Neural cell (in vitro differentiated cells): Measurements from ENCODE around the gene MARK2. TPM values are rescaled to one million over a fixed set of nuclear protein-coding genes. Genes with fewer than 3 reads are reported as not detected.

Experiments
- H2AFZ ChIP-seq: fragments of 200-600, 300-800 bp; sonication (generic), shearing (Covaris generic); 2 replicates; pipeline ENCODE4 v1.6.0; 2014; ENCODE audit warnings: low read depth, mild to moderate bottlenecking, antibody characterized with exemption, low read length, moderate library complexity
- H3F3A ChIP-seq: fragments of 200-600 bp; shearing (Covaris generic); 2 replicates; pipeline ENCODE4 v1.6.1; 2016; ENCODE audit warnings: mild to moderate bottlenecking, moderate library complexity, mixed read lengths, antibody characterized with exemption, low read length; ENCODE audit not compliant: insufficient read depth, poor library complexity, severe bottlenecking
- H3K27ac ChIP-seq: fragments of 200-600, 300-800 bp; sonication (generic), shearing (Covaris generic); 2 replicates; pipeline ENCODE4 v1.5.1; 2014; ENCODE audit warnings: mild to moderate bottlenecking, low read length, moderate library complexity
- H3K27me3 ChIP-seq: fragments of 300-800, 200-600 bp; sonication (generic), shearing (Covaris generic); 2 replicates; pipeline ENCODE4 v1.6.0; 2014; ENCODE audit warnings: mild to moderate bottlenecking, low read depth, low read length, moderate library complexity; ENCODE audit not compliant: insufficient read depth
- H3K36me3 ChIP-seq: fragments of 300-800, 200-600 bp; sonication (generic), shearing (Covaris generic); 2 replicates; pipeline ENCODE4 v1.5.1; 2014; ENCODE audit warnings: mild to moderate bottlenecking, antibody characterized with exemption, low read length, moderate library complexity; ENCODE audit not compliant: insufficient read depth
- H3K4me2 ChIP-seq: fragments of 300-800, 200-600 bp; sonication (generic), shearing (Covaris generic); 2 replicates; pipeline ENCODE4 v1.6.0; 2014; ENCODE audit warnings: mild to moderate bottlenecking, low read length
- H3K4me3 ChIP-seq: fragments of 300-800, 200-600 bp; sonication (generic), shearing (Covaris generic); 2 replicates; pipeline ENCODE4 v1.5.1; 2014; ENCODE audit warnings: mild to moderate bottlenecking, low read length, moderate library complexity
- H3K79me2 ChIP-seq: fragments of 200-600 bp; shearing (Covaris generic); replicated peaks from 2 replicates; pipeline ENCODE4 v1.6.0; 2014; ENCODE audit warnings: mild to moderate bottlenecking, low read length, moderate library complexity; ENCODE audit not compliant: insufficient read depth
- H3K9ac ChIP-seq: fragments of 300-800, 200-600 bp; sonication (generic), shearing (Covaris generic); 2 replicates; pipeline ENCODE4 v1.6.1; 2016; ENCODE audit warnings: mild to moderate bottlenecking, low read length, mixed read lengths
- H3K9me2 ChIP-seq: fragments of 200-600 bp; shearing (Covaris generic); 2 replicates; pipeline ENCODE4 v1.6.1; 2016; ENCODE audit warnings: mild to moderate bottlenecking, low read length, mixed read lengths; ENCODE audit not compliant: insufficient read depth
- H3K9me3 ChIP-seq: fragments of 200-600, 300-800 bp; sonication (generic), shearing (Covaris generic); 2 replicates; pipeline ENCODE4 v1.6.1; 2016; ENCODE audit warnings: mild to moderate bottlenecking, mixed run types, low read length, moderate library complexity, mixed read lengths
- H4K20me1 ChIP-seq: fragments of 200-600 bp; shearing (Covaris generic); 2 replicates; pipeline ENCODE4 v1.6.1; 2016; ENCODE audit warnings: mild to moderate bottlenecking, mixed run types; ENCODE audit not compliant: insufficient read depth
- EP300 ChIP-seq: fragments of 450-650 bp; conservative IDR thresholded peaks from 2 replicates; pipeline ENCODE4 v1.6.1; 2014; ENCODE audit warnings: antibody characterized with exemption, mild to moderate bottlenecking, moderate library complexity; ENCODE audit not compliant: poor library complexity, severe bottlenecking
- EZH2 ChIP-seq: fragments of 200-600, 300-800 bp; shearing (Covaris generic), sonication (generic); IDR thresholded peaks from 2 replicates; pipeline ENCODE4 v1.6.1; 2014; ENCODE audit warnings: antibody characterized with exemption, low read length, borderline replicate concordance, mild to moderate bottlenecking; ENCODE audit not compliant: insufficient read depth, poor library complexity, severe bottlenecking
- MXI1 ChIP-seq: fragments of 450-650 bp; conservative IDR thresholded peaks from 2 replicates; pipeline ENCODE4 v1.6.1; 2014; ENCODE audit warnings: antibody characterized with exemption, mild to moderate bottlenecking; ENCODE audit not compliant: poor library complexity, severe bottlenecking
- POLR2AphosphoS5 ChIP-seq: IDR thresholded peaks from 2 replicates; pipeline ENCODE4 v1.6.1; 2012
- RAD21 ChIP-seq: fragments of 450-650 bp; conservative IDR thresholded peaks from 2 replicates; pipeline ENCODE4 v1.6.1; 2014; ENCODE audit warnings: antibody characterized with exemption, mild to moderate bottlenecking, moderate library complexity
- SMC3 ChIP-seq: fragments of 450-650 bp; conservative IDR thresholded peaks from 2 replicates; pipeline ENCODE4 v1.6.1; 2014; ENCODE audit warnings: antibody characterized with exemption, mild to moderate bottlenecking, moderate library complexity; ENCODE audit not compliant: poor library complexity
- TAF1 ChIP-seq: IDR thresholded peaks from 2 replicates; pipeline ENCODE4 v1.6.1; 2012; ENCODE audit warnings: low read depth
- polyA plus RNA-seq: library from polyadenylated mRNA; depleted of rRNA; stranded (reverse); fragments of >200 nt; gene quantifications from 2 replicates; pipeline ENCODE4 v1.2.3, GENCODE V29; 2014
- TF ChIP-seq, protein P1 (sequence below): IDR thresholded peaks from 2 replicates; pipeline ENCODE4 v1.6.1; 2012; ENCODE audit warnings: borderline replicate concordance
- TF ChIP-seq, protein P2 (sequence below): fragments of 450-650 bp; IDR thresholded peaks from 2 replicates; pipeline ENCODE4 v1.5.1; 2014; ENCODE audit warnings: antibody characterized with exemption, mild to moderate bottlenecking, moderate library complexity; ENCODE audit not compliant: poor library complexity, severe bottlenecking

Gene MARK2
- polyA plus RNA-seq, 1 donor from 2014 or later = 11.3 TPM

DNA sequence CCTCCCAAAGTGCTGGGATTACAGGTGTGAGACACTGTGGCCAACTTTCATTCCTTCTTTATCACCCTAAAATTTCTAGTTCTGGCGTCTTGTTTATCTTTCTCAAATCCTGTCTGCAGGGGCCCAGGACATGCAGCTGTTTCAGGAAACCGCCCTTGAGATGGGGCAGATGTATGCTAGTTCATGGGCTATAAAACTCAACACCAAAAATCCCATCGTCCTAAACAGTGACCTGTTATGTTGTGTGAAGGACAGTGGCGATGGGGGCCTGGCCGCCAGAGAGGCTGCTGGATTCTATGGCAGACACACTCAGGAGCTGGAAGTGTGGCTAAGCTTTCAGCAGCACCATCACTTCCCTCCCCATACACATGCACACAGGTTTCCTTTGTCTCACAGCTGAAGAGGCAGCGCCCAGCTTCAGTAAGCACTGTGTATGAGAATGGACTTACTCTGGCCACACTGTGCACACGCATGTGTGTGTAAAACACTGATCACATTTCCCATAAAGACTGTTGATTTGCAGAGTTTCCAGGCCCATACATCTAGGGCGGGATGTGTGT is 36.7 kb downstream of the MARK2 start:
- Histone ChIP-seq H3K4me2 (no peak overlapping the region), H3K36me3 (peaks cover 4% of the 10 kb centered on the region), H3K27me3 (no peaks in the 10 kb centered on the region), H3K79me2 (peaks cover 4% of the 10 kb centered on the region), H3K9ac (no peak overlapping the region), H3K9me2 (no peaks in the 10 kb centered on the region), H3K27ac (no peak overlapping the region), H2AFZ (no peak overlapping the region), H4K20me1 (no peaks in the 10 kb centered on the region), H3F3A (no peaks in the 10 kb centered on the region), H3K4me3 (no peak overlapping the region), H3K9me3 (no peaks in the 10 kb centered on the region)
- TF ChIP-seq EP300 (no peak), SMC3 (no peak), RAD21 (no peak), TAF1 (no peak), EZH2 (no peak), MXI1 (no peak), POLR2AphosphoS5 (no peak)
- TF ChIP-seq, protein P1, sequence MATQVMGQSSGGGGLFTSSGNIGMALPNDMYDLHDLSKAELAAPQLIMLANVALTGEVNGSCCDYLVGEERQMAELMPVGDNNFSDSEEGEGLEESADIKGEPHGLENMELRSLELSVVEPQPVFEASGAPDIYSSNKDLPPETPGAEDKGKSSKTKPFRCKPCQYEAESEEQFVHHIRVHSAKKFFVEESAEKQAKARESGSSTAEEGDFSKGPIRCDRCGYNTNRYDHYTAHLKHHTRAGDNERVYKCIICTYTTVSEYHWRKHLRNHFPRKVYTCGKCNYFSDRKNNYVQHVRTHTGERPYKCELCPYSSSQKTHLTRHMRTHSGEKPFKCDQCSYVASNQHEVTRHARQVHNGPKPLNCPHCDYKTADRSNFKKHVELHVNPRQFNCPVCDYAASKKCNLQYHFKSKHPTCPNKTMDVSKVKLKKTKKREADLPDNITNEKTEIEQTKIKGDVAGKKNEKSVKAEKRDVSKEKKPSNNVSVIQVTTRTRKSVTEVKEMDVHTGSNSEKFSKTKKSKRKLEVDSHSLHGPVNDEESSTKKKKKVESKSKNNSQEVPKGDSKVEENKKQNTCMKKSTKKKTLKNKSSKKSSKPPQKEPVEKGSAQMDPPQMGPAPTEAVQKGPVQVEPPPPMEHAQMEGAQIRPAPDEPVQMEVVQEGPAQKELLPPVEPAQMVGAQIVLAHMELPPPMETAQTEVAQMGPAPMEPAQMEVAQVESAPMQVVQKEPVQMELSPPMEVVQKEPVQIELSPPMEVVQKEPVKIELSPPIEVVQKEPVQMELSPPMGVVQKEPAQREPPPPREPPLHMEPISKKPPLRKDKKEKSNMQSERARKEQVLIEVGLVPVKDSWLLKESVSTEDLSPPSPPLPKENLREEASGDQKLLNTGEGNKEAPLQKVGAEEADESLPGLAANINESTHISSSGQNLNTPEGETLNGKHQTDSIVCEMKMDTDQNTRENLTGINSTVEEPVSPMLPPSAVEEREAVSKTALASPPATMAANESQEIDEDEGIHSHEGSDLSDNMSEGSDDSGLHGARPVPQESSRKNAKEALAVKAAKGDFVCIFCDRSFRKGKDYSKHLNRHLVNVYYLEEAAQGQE = no peak
- TF ChIP-seq, protein P2, sequence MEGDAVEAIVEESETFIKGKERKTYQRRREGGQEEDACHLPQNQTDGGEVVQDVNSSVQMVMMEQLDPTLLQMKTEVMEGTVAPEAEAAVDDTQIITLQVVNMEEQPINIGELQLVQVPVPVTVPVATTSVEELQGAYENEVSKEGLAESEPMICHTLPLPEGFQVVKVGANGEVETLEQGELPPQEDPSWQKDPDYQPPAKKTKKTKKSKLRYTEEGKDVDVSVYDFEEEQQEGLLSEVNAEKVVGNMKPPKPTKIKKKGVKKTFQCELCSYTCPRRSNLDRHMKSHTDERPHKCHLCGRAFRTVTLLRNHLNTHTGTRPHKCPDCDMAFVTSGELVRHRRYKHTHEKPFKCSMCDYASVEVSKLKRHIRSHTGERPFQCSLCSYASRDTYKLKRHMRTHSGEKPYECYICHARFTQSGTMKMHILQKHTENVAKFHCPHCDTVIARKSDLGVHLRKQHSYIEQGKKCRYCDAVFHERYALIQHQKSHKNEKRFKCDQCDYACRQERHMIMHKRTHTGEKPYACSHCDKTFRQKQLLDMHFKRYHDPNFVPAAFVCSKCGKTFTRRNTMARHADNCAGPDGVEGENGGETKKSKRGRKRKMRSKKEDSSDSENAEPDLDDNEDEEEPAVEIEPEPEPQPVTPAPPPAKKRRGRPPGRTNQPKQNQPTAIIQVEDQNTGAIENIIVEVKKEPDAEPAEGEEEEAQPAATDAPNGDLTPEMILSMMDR = no peak

DNA sequence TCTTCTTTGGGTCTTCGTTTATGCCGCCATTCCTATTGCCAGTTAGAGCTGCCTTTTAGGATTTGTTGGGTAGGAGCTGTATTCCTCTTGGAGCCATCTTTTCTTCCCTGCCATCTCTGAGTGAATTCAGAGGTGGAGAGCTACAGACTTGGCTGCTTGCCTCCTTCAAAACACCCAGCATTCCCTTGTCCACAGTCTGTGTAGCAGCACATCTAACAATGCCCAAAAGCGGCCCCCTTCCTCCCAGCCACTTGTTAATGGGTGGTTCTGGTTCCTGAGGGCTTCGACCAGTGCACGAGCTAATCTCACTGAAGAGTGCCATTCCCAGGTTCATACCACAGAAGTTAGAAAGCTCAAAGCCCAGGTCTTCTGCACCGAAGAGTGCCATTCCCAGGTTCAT is 37.7 kb downstream of the MARK2 start:
- H3K4me2 ChIP-seq = no peak overlapping the region
- H4K20me1 ChIP-seq = no peaks in the 10 kb centered on the region
- no peak overlapping the region for H2AFZ ChIP-seq
- no peaks in the 10 kb centered on the region for H3K9me2 ChIP-seq
- H3K9me3 ChIP-seq = no peaks in the 10 kb centered on the region
- H3K36me3 ChIP-seq = peaks cover 4% of the 10 kb centered on the region
- no peak overlapping the region for H3K9ac ChIP-seq
- TF ChIP-seq, protein P2 = no peak
- no peak for TF ChIP-seq RAD21
- no peak for TF ChIP-seq EZH2
- no peak for TF ChIP-seq POLR2AphosphoS5
- TF ChIP-seq, protein P1 = no peak
- TF ChIP-seq SMC3 = no peak
- no peak for TF ChIP-seq EP300
- TF ChIP-seq MXI1 = no peak
- H3K27me3 ChIP-seq = no peaks in the 10 kb centered on the region
- no peaks in the 10 kb centered on the region for H3F3A ChIP-seq
- H3K79me2 ChIP-seq = peaks cover 4% of the 10 kb centered on the region
- H3K4me3 ChIP-seq = no peak overlapping the region
- no peak overlapping the region for H3K27ac ChIP-seq
